B cell (primary cell): ENCODE results near the gene CCDC17. TPM values are rescaled to one million over a fixed set of nuclear protein-coding genes. Genes with fewer than 3 reads are reported as not detected.

Source experiments
- ATAC-seq: fragments of 200-7000 bp; cut with Tn5 transposase; one replicate; pipeline ENCODE4 v1.10.0; 2021; ENCODE audit warnings: low read depth, mild to moderate bottlenecking, moderate number of reproducible peaks, moderate library complexity
- CTCF ChIA-PET: fragments of 350-600 bp; sonication (Branson Sonifier 250); formaldehyde crosslinking; loops from one replicate; lab custom pipeline; 2021; ENCODE audit warnings: antibody characterized with exemption, inconsistent platforms; lab: Charles Lee
- POLR2A ChIA-PET: fragments of 350-600 bp; sonication (Branson Sonifier 250); formaldehyde crosslinking; loops from one replicate; lab custom pipeline; 2021; ENCODE audit warnings: antibody characterized with exemption; lab: Charles Lee
- DNase-seq: peaks from one replicate; pipeline ENCODE4 v3.0.0; 2013
- H2AFZ ChIP-seq: 2 replicates; pipeline ENCODE4 v1.6.1; 2012; ENCODE audit warnings: mild to moderate bottlenecking, low read depth, low read length; ENCODE audit not compliant: insufficient read depth, poor library complexity, severe bottlenecking
- H3K27ac ChIP-seq, 2 donors: 1 replicate in 1 of 2; 2 replicates in 1 of 2; pipeline ENCODE4 v1.5.1; 2012 to 2013; ENCODE audit warnings: low read length in 2 of 2, mild to moderate bottlenecking in 2 of 2, moderate library complexity in 1 of 2
- H3K27me3 ChIP-seq, 4 experiments: fragments of 200-600 bp in 1 of 4; sonication (generic) in 1 of 4; replicated peaks in 1 of 4; 1 replicate in 2 of 4; 2 replicates in 2 of 4; pipeline versions ENCODE4 v1.6.1 to v1.7.0; 2013 to 2016; ENCODE audit warnings: low read length in 3 of 4, mild to moderate bottlenecking in 2 of 4, mixed read lengths in 1 of 4, moderate library complexity in 1 of 4; ENCODE audit not compliant: insufficient read depth in 4 of 4, control insufficient read depth in 3 of 4; ENCODE audit errors: control extremely low read depth in 1 of 4
- H3K36me3 ChIP-seq, 2 experiments: replicated peaks in 1 of 2; 1 replicate in 1 of 2; 2 replicates in 1 of 2; pipeline versions ENCODE4 v1.6.1 to v1.7.1; 2013; ENCODE audit warnings: low read length in 1 of 2; ENCODE audit not compliant: insufficient read depth in 2 of 2, control insufficient read depth in 1 of 2; ENCODE audit errors: control extremely low read depth in 1 of 2, extremely low read depth in 1 of 2
- H3K4me1 ChIP-seq, 2 donors: fragments of 200-600 bp in 1 of 2; sonication (generic) in 1 of 2; 1 replicate in 1 of 2; 2 replicates in 1 of 2; pipeline versions ENCODE4 v1.5.1 to v1.6.1; 2013 to 2017; ENCODE audit warnings: low read length in 2 of 2; ENCODE audit not compliant: control insufficient read depth in 2 of 2, insufficient read depth in 2 of 2
- H3K4me2 ChIP-seq: replicated peaks from 2 replicates; pipeline ENCODE3; 2012; ENCODE audit warnings: mild to moderate bottlenecking, low read depth, low read length; ENCODE audit not compliant: poor library complexity, severe bottlenecking
- H3K4me3 ChIP-seq, 5 experiments: fragments of 200-600 bp in 1 of 5; sonication (generic) in 1 of 5; 1 replicate in 3 of 5; 2 replicates in 2 of 5; pipeline versions ENCODE4 v1.5.1 to v1.7.0; 2011 to 2016; ENCODE audit warnings: low read length in 4 of 5, mild to moderate bottlenecking in 4 of 5, low read depth in 2 of 5, control low read depth in 1 of 5, moderate library complexity in 1 of 5; ENCODE audit not compliant: insufficient read depth in 1 of 5; ENCODE audit errors: control extremely low read depth in 1 of 5, extremely low read depth in 1 of 5
- H3K79me2 ChIP-seq: fragments of 200-600 bp; sonication (generic); one replicate; pipeline ENCODE4 v1.6.0; 2016; ENCODE audit warnings: low read length; ENCODE audit not compliant: control insufficient read depth, insufficient read depth
- H3K9ac ChIP-seq: fragments of 200-600 bp; sonication (generic); 2 replicates; pipeline ENCODE4 v1.6.1; 2017; ENCODE audit warnings: mild to moderate bottlenecking, low read length, moderate library complexity
- H3K9me3 ChIP-seq, 3 donors: one replicate each; pipeline versions ENCODE4 v1.6.1 to v1.7.1; 2013; ENCODE audit warnings: low read length in 2 of 3; ENCODE audit not compliant: control insufficient read depth in 2 of 3, insufficient read depth in 1 of 3; ENCODE audit errors: control extremely low read depth in 1 of 3
- H4K20me1 ChIP-seq: 2 replicates; pipeline ENCODE4 v1.6.0; 2012; ENCODE audit warnings: mild to moderate bottlenecking, low read length; ENCODE audit not compliant: insufficient read depth, control insufficient read depth, poor library complexity, severe bottlenecking
- H3K27ac Mint-ChIP-seq: one replicate; pipeline ENCODE4 v1.8.0; 2021; ENCODE audit warnings: mixed read lengths
- H3K27me3 Mint-ChIP-seq: one replicate; pipeline ENCODE4 v1.8.0; 2021; ENCODE audit warnings: mixed read lengths
- H3K4me1 Mint-ChIP-seq: one replicate; pipeline ENCODE4 v1.8.0; 2021; ENCODE audit warnings: mixed read lengths
- H3K4me3 Mint-ChIP-seq: one replicate; pipeline ENCODE4 v1.8.0; 2021; ENCODE audit warnings: mixed read lengths
- H3K9me3 Mint-ChIP-seq: one replicate; pipeline ENCODE4 v1.8.0; 2022; ENCODE audit warnings: mixed read lengths; ENCODE audit not compliant: insufficient read depth
- EZH2 ChIP-seq: IDR thresholded peaks from 2 replicates; pipeline ENCODE4 v1.6.1; 2012; ENCODE audit warnings: borderline replicate concordance, low read depth, mild to moderate bottlenecking, moderate library complexity, low read length; ENCODE audit not compliant: insufficient read depth, poor library complexity, severe bottlenecking
- WGBS: methylation state at CpG from one replicate; pipeline ENCODE4 v1.1.5; 2013; ENCODE audit warnings: missing lambda C conversion rate; ENCODE audit not compliant: insufficient coverage; 5-methylcytosine and 5-hydroxymethylcytosine counted together
- intact Hi-C: fragments of 100-400 bp; cut with micrococcal nuclease; formaldehyde crosslinking; loops from one replicate; pipeline ENCODE4 v1.10.0; 2022
- polyA plus RNA-seq: library from polyadenylated mRNA; depleted of rRNA; stranded (reverse); fragments of >200 nt; gene quantifications from 2 replicates; pipeline ENCODE4 v1.2.3, GENCODE V29; 2012
- total RNA-seq, 2 donors: library from RNA; stranded (reverse); fragments of 120-200 nt in 1 of 2; gene quantifications; 1 replicate in 1 of 2; 2 replicates in 1 of 2; pipeline versions ENCODE4 v1.2.3 to v1.2.4, GENCODE V29; 2013 to 2022
- TF ChIP-seq, protein P1 (sequence below): fragments of 200-600 bp; IDR thresholded peaks from one replicate; pipeline ENCODE4 v1.8.0; 2022; ENCODE audit warnings: antibody characterized with exemption, mild to moderate bottlenecking

The CCDC17 gene
- total and polyA plus RNA-seq, 2 donors (not counting 1 experiment from before 2014, with no cell fraction given): 2.9 to 8.2 TPM

- no peaks in the 10 kb centered on the region for H3K27me3 Mint-ChIP-seq
- no peak overlapping the region for H3K4me3 ChIP-seq
- peak overlapping the region; percentile 15 for H3K27ac Mint-ChIP-seq
- H2AFZ ChIP-seq: no peak overlapping the region
- DNase-seq (no peak), ATAC-seq (no peak)
- H3K9me3 Mint-ChIP-seq: no peaks in the 10 kb centered on the region
- H3K27me3 ChIP-seq: no peaks in the 10 kb centered on the region
- TF ChIP-seq, protein P1, sequence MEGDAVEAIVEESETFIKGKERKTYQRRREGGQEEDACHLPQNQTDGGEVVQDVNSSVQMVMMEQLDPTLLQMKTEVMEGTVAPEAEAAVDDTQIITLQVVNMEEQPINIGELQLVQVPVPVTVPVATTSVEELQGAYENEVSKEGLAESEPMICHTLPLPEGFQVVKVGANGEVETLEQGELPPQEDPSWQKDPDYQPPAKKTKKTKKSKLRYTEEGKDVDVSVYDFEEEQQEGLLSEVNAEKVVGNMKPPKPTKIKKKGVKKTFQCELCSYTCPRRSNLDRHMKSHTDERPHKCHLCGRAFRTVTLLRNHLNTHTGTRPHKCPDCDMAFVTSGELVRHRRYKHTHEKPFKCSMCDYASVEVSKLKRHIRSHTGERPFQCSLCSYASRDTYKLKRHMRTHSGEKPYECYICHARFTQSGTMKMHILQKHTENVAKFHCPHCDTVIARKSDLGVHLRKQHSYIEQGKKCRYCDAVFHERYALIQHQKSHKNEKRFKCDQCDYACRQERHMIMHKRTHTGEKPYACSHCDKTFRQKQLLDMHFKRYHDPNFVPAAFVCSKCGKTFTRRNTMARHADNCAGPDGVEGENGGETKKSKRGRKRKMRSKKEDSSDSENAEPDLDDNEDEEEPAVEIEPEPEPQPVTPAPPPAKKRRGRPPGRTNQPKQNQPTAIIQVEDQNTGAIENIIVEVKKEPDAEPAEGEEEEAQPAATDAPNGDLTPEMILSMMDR: no peak
- no peak for TF ChIP-seq EZH2
- peaks cover 8% of the 10 kb centered on the region for H3K4me1 Mint-ChIP-seq
- 77% methylated on average over 3 of the region's 3 CpGs for WGBS
- H3K36me3 ChIP-seq: peaks cover 9 to 45% of the 10 kb centered on the region in 2 experiments
- H3K4me2 ChIP-seq: no peak overlapping the region
- ChIA-PET CTCF (no interaction called here), POLR2A (no interaction called here)
- no peak overlapping the region for H3K9ac ChIP-seq
- no peaks in the 10 kb centered on the region for H3K79me2 ChIP-seq
- H3K27ac ChIP-seq: no peak overlapping the region
- H3K4me3 Mint-ChIP-seq: no peak overlapping the region
- peaks cover 0 to 2% of the 10 kb centered on the region in 2 donors for H3K4me1 ChIP-seq
- intact Hi-C loops: no loop called here
- peaks cover 13% of the 10 kb centered on the region for H4K20me1 ChIP-seq
- peaks cover 0 to 10% (median 0%) of the 10 kb centered on the region in 3 donors for H3K9me3 ChIP-seq
These were observed 2.4 kb downstream of the CCDC17 start for GRCh38 chr1:45621501-45621836.

DNA sequence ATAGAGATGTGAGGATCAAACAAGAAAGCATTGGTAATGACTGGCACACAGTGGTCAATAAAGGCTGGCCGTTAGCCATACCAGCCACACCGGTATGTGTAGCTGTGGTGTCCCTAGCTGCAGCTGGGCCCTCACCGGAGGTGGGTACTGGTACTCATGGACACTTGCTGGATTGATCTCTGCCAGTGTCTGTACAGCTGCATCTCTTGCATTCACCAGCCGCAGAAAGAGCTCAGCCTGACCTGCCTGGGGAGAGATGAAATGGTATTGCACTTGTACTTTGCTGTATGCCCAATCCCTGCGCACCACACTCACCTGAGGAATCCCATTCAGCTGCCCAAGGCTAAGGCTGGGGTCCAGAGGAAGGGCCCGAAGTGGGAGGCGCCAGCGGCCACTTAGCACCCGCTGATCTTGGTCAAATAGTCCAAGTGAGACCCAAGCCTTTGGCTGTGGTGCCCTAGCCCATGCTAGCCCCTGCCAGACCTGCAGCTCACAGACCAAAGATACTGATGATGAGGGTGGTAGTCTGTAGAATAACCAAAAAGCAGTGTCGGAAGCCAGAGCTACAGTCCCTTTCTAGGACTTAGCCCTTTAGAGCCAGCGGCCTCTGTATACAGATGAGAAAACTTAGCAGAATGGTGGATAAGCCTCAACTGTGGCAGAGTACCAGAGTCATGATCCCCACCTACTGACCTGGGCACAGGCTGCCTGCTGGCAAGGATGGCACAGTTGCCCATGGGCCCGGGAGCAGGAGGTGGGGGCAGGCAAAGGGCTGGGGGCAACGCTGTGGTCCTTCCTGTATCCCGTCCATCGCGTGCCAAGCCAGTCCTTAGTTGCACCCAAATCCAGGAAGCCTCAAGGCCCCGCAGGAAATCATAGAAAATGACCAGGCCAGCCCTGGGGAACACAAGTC lies 3.0 kb downstream of the CCDC17 start:
- no peaks in the 10 kb centered on the region for H3K79me2 ChIP-seq
- no peak overlapping the region for H3K4me3 Mint-ChIP-seq
- CTCF ChIA-PET: no interaction called here
- intact Hi-C loops: no loop called here
- POLR2A ChIA-PET: interaction anchor here (0.5 kb wide), 1 partner anchor 9 kb away, joined by 4 read pairs; no protein-coding TSS in a partner anchor
- peaks cover 19% of the 10 kb centered on the region for H4K20me1 ChIP-seq
- peaks cover 5 to 8% of the 10 kb centered on the region in 2 donors for H3K4me1 ChIP-seq
- ATAC-seq: no peak
- no peak for DNase-seq
- no peaks in the 10 kb centered on the region for H3K27me3 Mint-ChIP-seq
- H3K36me3 ChIP-seq: peaks cover 9 to 49% of the 10 kb centered on the region in 2 experiments
- H3K4me1 Mint-ChIP-seq: peaks cover 14% of the 10 kb centered on the region
- H3K27ac ChIP-seq: no peak overlapping the region
- H3K4me3 ChIP-seq: no peak overlapping the region
- TF ChIP-seq EZH2: no peak
- TF ChIP-seq, protein P1: no peak
- 96% methylated on average over 16 of the region's 17 CpGs for WGBS
- no peak overlapping the region for H3K9ac ChIP-seq
- H3K9me3 ChIP-seq: peaks cover 0 to 10% (median 0%) of the 10 kb centered on the region in 3 donors
- no peaks in the 10 kb centered on the region for H3K9me3 Mint-ChIP-seq
- no peak overlapping the region for H2AFZ ChIP-seq
- H3K4me2 ChIP-seq: no peak overlapping the region
- no peaks in the 10 kb centered on the region for H3K27me3 ChIP-seq
- peak overlapping the region; percentile 15 for H3K27ac Mint-ChIP-seq
